ENCODE data around the gene RTN4.

- TF ChIP-seq CTCF (IDR thresholded peaks at IDR 0.05) (no peak), POLR2A (IDR thresholded peaks at IDR 0.05) (no peak)
Observed at GRCh38 chr2:54988612-54989011, 61.6 kb downstream of the RTN4 start.

Data from heart left ventricle (tissue), 13 donors.